Measurements from ENCODE around the gene RPS6KA5.
"Not testable (repeated sequence)": the region's sequence is repeated elsewhere in the genome, so short reads cannot be mapped to it uniquely, and the experiment has no call there.

GRCh38 chr14:91097657-91098056 is 37.2 kb upstream of the RPS6KA5 start:
- TF ChIP-seq, protein P1, sequence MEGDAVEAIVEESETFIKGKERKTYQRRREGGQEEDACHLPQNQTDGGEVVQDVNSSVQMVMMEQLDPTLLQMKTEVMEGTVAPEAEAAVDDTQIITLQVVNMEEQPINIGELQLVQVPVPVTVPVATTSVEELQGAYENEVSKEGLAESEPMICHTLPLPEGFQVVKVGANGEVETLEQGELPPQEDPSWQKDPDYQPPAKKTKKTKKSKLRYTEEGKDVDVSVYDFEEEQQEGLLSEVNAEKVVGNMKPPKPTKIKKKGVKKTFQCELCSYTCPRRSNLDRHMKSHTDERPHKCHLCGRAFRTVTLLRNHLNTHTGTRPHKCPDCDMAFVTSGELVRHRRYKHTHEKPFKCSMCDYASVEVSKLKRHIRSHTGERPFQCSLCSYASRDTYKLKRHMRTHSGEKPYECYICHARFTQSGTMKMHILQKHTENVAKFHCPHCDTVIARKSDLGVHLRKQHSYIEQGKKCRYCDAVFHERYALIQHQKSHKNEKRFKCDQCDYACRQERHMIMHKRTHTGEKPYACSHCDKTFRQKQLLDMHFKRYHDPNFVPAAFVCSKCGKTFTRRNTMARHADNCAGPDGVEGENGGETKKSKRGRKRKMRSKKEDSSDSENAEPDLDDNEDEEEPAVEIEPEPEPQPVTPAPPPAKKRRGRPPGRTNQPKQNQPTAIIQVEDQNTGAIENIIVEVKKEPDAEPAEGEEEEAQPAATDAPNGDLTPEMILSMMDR (IDR thresholded peaks at IDR 0.05), result not testable (repeated sequence)
- TF ChIP-seq POLR2AphosphoS5, POLR2A, EP300 (IDR thresholded peaks at IDR 0.05): not testable (repeated sequence)

Measured in stomach (tissue), 4 donors.